ENCODE measurements around the gene CCNC.

The CCNC gene

DNA sequence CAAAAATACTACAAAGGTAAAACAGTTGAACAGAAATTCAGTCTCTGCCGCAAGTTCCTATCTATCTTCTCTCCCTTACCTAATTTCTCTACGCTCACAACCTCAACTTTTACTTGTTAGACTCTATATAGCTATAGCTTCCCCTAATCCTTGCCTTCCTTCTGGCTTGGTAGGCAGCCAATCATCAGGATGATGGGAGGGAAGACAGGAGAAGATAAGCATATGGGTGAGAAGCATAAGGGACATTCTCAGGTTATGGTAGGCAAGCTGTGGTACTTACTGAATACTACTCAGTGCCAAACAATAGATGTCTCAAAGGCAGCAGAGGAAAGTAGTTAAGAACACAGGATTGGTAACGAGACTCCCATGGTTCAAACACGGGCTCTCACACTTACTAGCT, 7.8 kb downstream of the CCNC start:
- TF ChIP-seq POLR2AphosphoS5 (IDR thresholded peaks at IDR 0.05; ENCODE audit: borderline replicate concordance, low read depth, low read length) = no peak
- no peak for TF ChIP-seq FOXP2 (optimal IDR thresholded peaks at IDR 0.05; ENCODE audit: control extremely low read depth, extremely low read length, insufficient read depth)
- TF ChIP-seq EZH2 (IDR thresholded peaks at IDR 0.05) = no peak

DNA sequence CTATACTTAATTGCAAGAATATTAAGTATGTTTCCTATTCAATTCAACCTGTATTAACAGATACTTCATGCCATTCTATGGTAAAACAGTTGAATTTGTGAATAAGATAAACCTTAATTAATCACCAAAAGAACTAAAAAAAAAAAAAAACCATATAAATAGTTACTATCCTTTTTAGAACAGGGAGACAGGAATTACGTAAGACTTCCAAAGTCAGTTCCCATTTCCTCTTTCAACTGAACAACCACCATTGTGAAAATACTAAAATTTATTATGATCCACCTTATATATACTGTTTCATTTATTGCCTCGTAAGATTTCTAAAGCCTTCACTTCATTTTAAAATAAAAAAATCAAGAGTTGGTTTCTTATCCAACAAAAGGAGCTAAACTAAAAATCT, 9.4 kb downstream of the CCNC start:
- Histone ChIP-seq H3K9ac (ENCODE audit: insufficient read length) (no peak overlapping the region), H3K36me3 (ENCODE audit: insufficient read depth, low read length) (peaks cover 72% of the 10 kb centered on the region), H3K27ac (no peak overlapping the region), H3K9me3 (ENCODE audit: low read depth, low read length) (no peaks in the 10 kb centered on the region), H3K4me3 (no peak overlapping the region)
- TF ChIP-seq EZH2 (IDR thresholded peaks at IDR 0.05) (no peak), POLR2AphosphoS5 (IDR thresholded peaks at IDR 0.05; ENCODE audit: borderline replicate concordance, low read depth, low read length) (no peak), FOXP2 (optimal IDR thresholded peaks at IDR 0.05; ENCODE audit: control extremely low read depth, extremely low read length, insufficient read depth) (no peak)
- DNase-seq (ENCODE audit: low read depth, low spot score) = no peak

More for the DNA sequence above, 7.8 kb downstream of the CCNC start:
- H3K36me3 ChIP-seq (ENCODE audit: insufficient read depth, low read length) = peaks cover 56% of the 10 kb centered on the region
- no peaks in the 10 kb centered on the region for H3K9me3 ChIP-seq (ENCODE audit: low read depth, low read length)
- DNase-seq (ENCODE audit: low read depth, low spot score) = no peak
- H3K4me3 ChIP-seq = no peak overlapping the region
- H3K9ac ChIP-seq (ENCODE audit: insufficient read length) = no peak overlapping the region
- peak overlapping the region; percentile 51 for H3K27ac ChIP-seq

DNA sequence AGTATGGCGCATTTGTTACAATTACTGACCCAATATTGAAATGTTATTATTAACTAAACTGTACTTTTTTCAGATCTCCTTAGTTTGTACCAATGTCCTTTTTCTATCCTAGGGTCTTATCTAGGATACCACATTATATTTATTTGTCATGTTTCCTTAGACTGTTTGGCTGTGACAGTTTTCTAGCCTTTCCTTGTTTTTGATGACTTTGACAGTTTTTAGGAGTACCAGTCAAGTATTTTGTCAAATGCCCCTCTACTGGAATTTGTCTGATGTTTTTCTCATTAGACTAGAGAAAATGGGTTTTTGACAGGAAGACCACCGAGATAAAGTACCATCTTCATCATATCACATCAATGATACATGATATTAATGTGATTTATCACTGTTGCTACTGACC, 14.6 kb downstream of the CCNC start:
- DNase-seq (ENCODE audit: low read depth, low spot score) = no peak
- Histone ChIP-seq H3K9ac (ENCODE audit: insufficient read length) (no peak overlapping the region), H3K27ac (no peak overlapping the region), H3K9me3 (ENCODE audit: low read depth, low read length) (no peaks in the 10 kb centered on the region), H3K4me3 (no peak overlapping the region), H3K36me3 (ENCODE audit: insufficient read depth, low read length) (peaks cover 80% of the 10 kb centered on the region)
- TF ChIP-seq EZH2 (IDR thresholded peaks at IDR 0.05) (no peak), POLR2AphosphoS5 (IDR thresholded peaks at IDR 0.05; ENCODE audit: borderline replicate concordance, low read depth, low read length) (no peak), FOXP2 (optimal IDR thresholded peaks at IDR 0.05; ENCODE audit: control extremely low read depth, extremely low read length, insufficient read depth) (no peak)

DNA sequence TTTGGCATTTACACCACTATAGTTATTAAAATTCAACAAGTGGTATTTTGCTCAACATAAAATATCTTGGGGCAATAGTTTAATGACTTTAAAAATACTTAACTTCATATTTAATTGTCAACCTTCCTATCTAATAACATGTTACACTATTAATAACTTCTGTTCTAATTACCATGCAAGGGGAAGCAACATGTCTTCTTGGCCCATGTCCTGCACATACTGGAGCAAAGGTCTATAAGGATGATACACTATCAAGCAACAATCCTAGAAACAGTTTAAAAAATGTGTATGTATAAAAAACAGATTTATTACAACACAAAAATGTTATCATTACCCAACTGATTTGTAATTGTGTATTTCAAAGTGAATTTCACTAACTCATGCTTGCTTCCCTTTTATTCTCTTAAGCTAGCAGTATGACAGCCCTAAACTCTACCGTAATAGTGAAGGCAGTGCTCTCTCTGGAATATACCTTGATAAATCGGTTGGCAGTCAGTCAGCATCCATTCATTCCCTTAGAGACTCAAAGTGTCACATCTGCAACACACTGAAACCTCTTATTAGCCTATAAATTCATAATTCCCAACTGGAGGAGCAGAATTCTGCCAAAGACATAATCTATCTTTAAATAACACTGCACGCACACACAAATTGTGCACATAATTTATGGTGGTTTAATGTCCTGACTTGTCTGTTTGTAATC, 18.3 kb downstream of the CCNC start:
- no peak overlapping the region for H3K9ac ChIP-seq (ENCODE audit: insufficient read length)
- peak overlapping the region; percentile 1; the same call in 1 of the 2 replicates for H3K27ac ChIP-seq
- TF ChIP-seq POLR2AphosphoS5 (IDR thresholded peaks at IDR 0.05; ENCODE audit: borderline replicate concordance, low read depth, low read length) = no peak
- no peak for TF ChIP-seq FOXP2 (optimal IDR thresholded peaks at IDR 0.05; ENCODE audit: control extremely low read depth, extremely low read length, insufficient read depth)
- no peak for TF ChIP-seq EZH2 (IDR thresholded peaks at IDR 0.05)
- no peaks in the 10 kb centered on the region for H3K9me3 ChIP-seq (ENCODE audit: low read depth, low read length)
- DNase-seq (ENCODE audit: low read depth, low spot score) = no peak
- peaks cover 76% of the 10 kb centered on the region for H3K36me3 ChIP-seq (ENCODE audit: insufficient read depth, low read length)
- no peak overlapping the region for H3K4me3 ChIP-seq

DNA sequence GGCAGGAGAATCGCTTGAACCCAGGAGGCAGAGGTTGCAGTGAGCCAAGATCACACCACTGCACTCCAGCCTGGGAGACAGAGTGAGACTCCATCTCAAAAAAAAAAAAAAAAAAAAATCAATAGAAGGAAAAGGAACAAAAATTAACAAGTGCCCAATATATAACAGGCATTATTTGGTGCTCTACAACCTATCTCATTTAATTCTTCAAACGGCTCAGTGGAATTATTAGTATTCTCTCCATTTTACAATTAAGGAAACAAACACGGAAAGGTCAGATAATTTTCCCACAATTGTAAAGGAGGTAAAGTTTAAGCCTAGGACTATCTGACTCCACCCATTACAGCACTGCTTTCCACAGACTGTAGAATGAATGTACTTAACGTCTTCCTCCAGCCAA, 19.8 kb downstream of the CCNC start:
- Histone ChIP-seq H3K36me3 (ENCODE audit: insufficient read depth, low read length) (peaks cover 74% of the 10 kb centered on the region), H3K9me3 (ENCODE audit: low read depth, low read length) (no peaks in the 10 kb centered on the region), H3K9ac (ENCODE audit: insufficient read length) (no peak overlapping the region), H3K4me3 (no peak overlapping the region), H3K27ac (no peak overlapping the region)
- no peak for TF ChIP-seq EZH2 (IDR thresholded peaks at IDR 0.05)
- no peak for TF ChIP-seq POLR2AphosphoS5 (IDR thresholded peaks at IDR 0.05; ENCODE audit: borderline replicate concordance, low read depth, low read length)
- TF ChIP-seq FOXP2 (optimal IDR thresholded peaks at IDR 0.05; ENCODE audit: control extremely low read depth, extremely low read length, insufficient read depth) = no peak
- no peak for DNase-seq (ENCODE audit: low read depth, low spot score)

DNA sequence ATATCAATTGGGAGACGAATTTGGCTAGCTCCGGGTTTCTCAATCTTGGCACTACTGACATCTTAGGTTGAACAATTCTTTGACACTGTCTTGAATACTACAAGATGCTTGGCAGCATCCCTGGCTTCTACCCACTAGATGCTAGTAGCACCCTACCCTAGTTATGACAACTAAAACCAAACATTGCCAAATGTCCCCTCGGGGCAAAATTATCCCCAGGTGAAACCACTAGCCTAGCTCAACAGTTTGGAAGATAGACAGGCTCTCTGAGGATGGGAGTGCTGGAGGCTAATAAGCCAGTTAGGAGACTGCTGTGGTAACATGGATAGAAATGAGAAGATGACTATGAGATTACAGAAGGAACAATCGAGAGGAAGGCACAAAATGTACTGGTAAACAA, 20.9 kb downstream of the CCNC start:
- TF ChIP-seq EZH2 (IDR thresholded peaks at IDR 0.05) (no peak), POLR2AphosphoS5 (IDR thresholded peaks at IDR 0.05; ENCODE audit: borderline replicate concordance, low read depth, low read length) (no peak), FOXP2 (optimal IDR thresholded peaks at IDR 0.05; ENCODE audit: control extremely low read depth, extremely low read length, insufficient read depth) (no peak)
- Histone ChIP-seq H3K36me3 (ENCODE audit: insufficient read depth, low read length) (peaks cover 81% of the 10 kb centered on the region), H3K9me3 (ENCODE audit: low read depth, low read length) (no peaks in the 10 kb centered on the region), H3K4me3 (no peak overlapping the region), H3K27ac (no peak overlapping the region), H3K9ac (ENCODE audit: insufficient read length) (no peak overlapping the region)
- DNase-seq (ENCODE audit: low read depth, low spot score) = no peak

DNA sequence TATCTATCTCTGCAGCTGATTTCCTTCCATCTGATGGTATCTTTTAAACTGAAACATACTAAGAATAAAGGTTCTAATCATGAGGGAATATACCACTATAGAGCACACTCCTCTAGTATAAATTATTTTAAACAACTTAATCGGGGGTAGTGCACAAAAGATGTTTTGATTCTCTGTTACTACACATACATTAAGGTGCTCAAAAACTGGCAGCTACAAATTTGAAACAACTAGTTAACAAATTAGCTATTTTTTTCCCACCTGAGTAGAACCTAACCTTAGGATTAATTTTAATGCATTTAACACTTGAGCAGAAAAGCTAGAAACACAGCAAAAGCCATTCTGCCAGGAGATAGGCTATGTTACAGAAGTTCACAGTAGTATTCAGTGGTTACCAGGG, 23.0 kb downstream of the CCNC start:
- Histone ChIP-seq H3K4me3 (no peak overlapping the region), H3K36me3 (ENCODE audit: insufficient read depth, low read length) (peaks cover 85% of the 10 kb centered on the region), H3K9me3 (ENCODE audit: low read depth, low read length) (no peaks in the 10 kb centered on the region), H3K9ac (ENCODE audit: insufficient read length) (no peak overlapping the region), H3K27ac (peak overlapping the region; percentile 38; the same call in 1 of the 2 replicates)
- no peak for DNase-seq (ENCODE audit: low read depth, low spot score)
- TF ChIP-seq FOXP2 (optimal IDR thresholded peaks at IDR 0.05; ENCODE audit: control extremely low read depth, extremely low read length, insufficient read depth) (no peak), POLR2AphosphoS5 (IDR thresholded peaks at IDR 0.05; ENCODE audit: borderline replicate concordance, low read depth, low read length) (no peak), EZH2 (IDR thresholded peaks at IDR 0.05) (no peak)

DNA sequence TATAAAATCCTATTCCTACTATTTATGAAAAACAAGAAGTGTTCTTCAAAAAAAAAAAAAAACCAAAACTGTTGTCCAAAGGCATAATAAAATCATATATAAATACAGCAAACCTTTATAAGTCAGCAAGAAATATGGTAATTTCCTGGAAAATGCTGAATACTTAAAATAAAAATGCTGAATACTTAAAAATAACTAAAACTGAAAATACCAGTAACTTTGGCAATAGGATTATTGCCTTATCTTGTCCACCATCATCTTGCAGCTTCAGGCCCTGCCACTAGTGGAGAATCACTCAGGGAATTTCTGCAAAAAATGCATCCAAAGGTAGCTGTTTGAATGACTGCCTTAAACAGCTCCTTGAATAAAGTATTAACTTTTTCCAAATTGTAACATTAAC, 24.5 kb downstream of the CCNC start:
- no peak overlapping the region for H3K9ac ChIP-seq (ENCODE audit: insufficient read length)
- H3K4me3 ChIP-seq = peak overlapping the region; percentile 30; the same call in 1 of the 2 replicates
- H3K9me3 ChIP-seq (ENCODE audit: low read depth, low read length) = no peaks in the 10 kb centered on the region
- peaks cover 81% of the 10 kb centered on the region for H3K36me3 ChIP-seq (ENCODE audit: insufficient read depth, low read length)
- H3K27ac ChIP-seq = peak overlapping the region; percentile 77
- TF ChIP-seq EZH2 (IDR thresholded peaks at IDR 0.05) = no peak
- TF ChIP-seq POLR2AphosphoS5 (IDR thresholded peaks at IDR 0.05; ENCODE audit: borderline replicate concordance, low read depth, low read length) = no peak
- no peak for TF ChIP-seq FOXP2 (optimal IDR thresholded peaks at IDR 0.05; ENCODE audit: control extremely low read depth, extremely low read length, insufficient read depth)
- DNase-seq (ENCODE audit: low read depth, low spot score) = no peak

Measured in SK-N-MC (cell line).